Smooth muscle cell (in vitro differentiated cells): Measurements from ENCODE around the gene MAST2. TPM values are rescaled to one million over a fixed set of nuclear protein-coding genes. Genes with fewer than 3 reads are reported as not detected.

Experiments used
- DNase-seq: peaks from one replicate; lab custom pipeline; 2025; ENCODE audit not compliant: unreplicated experiment; lab: John Stamatoyannopoulos, UW
- H2AFZ ChIP-seq: fragments of 200-600 bp; sonication (generic); 2 replicates; pipeline ENCODE4 v1.6.0; 2016; ENCODE audit warnings: antibody characterized with exemption, low read depth, mild to moderate bottlenecking
- H3F3A ChIP-seq: fragments of 200-600 bp; sonication (generic); 2 replicates; pipeline ENCODE4 v1.6.0; 2017; ENCODE audit warnings: antibody characterized with exemption, low read depth
- H3K27ac ChIP-seq: fragments of 200-600 bp; sonication (generic); 2 replicates; pipeline ENCODE4 v1.5.1; 2016; ENCODE audit warnings: low read depth, mild to moderate bottlenecking
- H3K27me3 ChIP-seq: fragments of 200-600 bp; sonication (generic); 2 replicates; pipeline ENCODE4 v1.6.1; 2016; ENCODE audit warnings: low read depth, mild to moderate bottlenecking
- H3K36me3 ChIP-seq: fragments of 200-600 bp; sonication (generic); 2 replicates; pipeline ENCODE4 v1.5.1; 2016; ENCODE audit warnings: low read depth
- H3K4me1 ChIP-seq: fragments of 200-600 bp; sonication (generic); 2 replicates; pipeline ENCODE4 v1.5.1; 2016; ENCODE audit warnings: low read depth
- H3K4me2 ChIP-seq: fragments of 200-600 bp; sonication (generic); 2 replicates; pipeline ENCODE4 v1.6.0; 2016; ENCODE audit warnings: mild to moderate bottlenecking
- H3K4me3 ChIP-seq: fragments of 200-600 bp; sonication (generic); 2 replicates; pipeline ENCODE4 v1.5.1; 2016; ENCODE audit warnings: mild to moderate bottlenecking
- H3K79me2 ChIP-seq: fragments of 200-600 bp; sonication (generic); 2 replicates; pipeline ENCODE4 v1.6.0; 2016; ENCODE audit warnings: low read depth, mild to moderate bottlenecking
- H3K9ac ChIP-seq: fragments of 200-600 bp; sonication (generic); 2 replicates; pipeline ENCODE4 v1.6.0; 2016; ENCODE audit warnings: low read depth
- H3K9me3 ChIP-seq: fragments of 200-600 bp; sonication (generic); replicated peaks from 2 replicates; pipeline ENCODE4 v1.5.1; 2016; ENCODE audit warnings: low read depth
- H4K20me1 ChIP-seq: fragments of 200-600 bp; sonication (generic); 2 replicates; pipeline ENCODE4 v1.6.0; 2016; ENCODE audit warnings: low read depth
- CTCF ChIP-seq: fragments of 200-600 bp; sonication (generic); IDR thresholded peaks from 2 replicates; pipeline ENCODE4 v1.5.1; 2017; ENCODE audit warnings: borderline replicate concordance, mild to moderate bottlenecking, antibody characterized with exemption; ENCODE audit not compliant: insufficient read depth, poor library complexity, severe bottlenecking
- WGBS: methylation state at CpG from one replicate; pipeline ENCODE4 v1.1.7; 2016; ENCODE audit warnings: low lambda C conversion rate; 5-methylcytosine and 5-hydroxymethylcytosine counted together
- polyA plus RNA-seq: library from polyadenylated mRNA; unstranded; fragments of >200 nt; fragmentation: Nextera tagmentation; extraction: Ambion mirVana; gene quantifications from 2 replicates; pipeline ENCODE4 v1.2.1, GENCODE V29; 2016
- total RNA-seq: library from RNA; depleted of rRNA; stranded (reverse); fragments of >200 nt; gene quantifications from 2 replicates; pipeline ENCODE4 v1.2.3, GENCODE V29; 2014

MAST2 gene
- total and polyA plus RNA-seq, 2 experiments from 2014 or later = 18.4 to 26.2 TPM

- TF ChIP-seq CTCF = no peak
- H3K4me1 ChIP-seq = peaks cover 9% of the 10 kb centered on the region
- no peak overlapping the region for H3K9ac ChIP-seq
- peak overlapping the region; percentile 96 for H3K4me2 ChIP-seq
- DNase-seq = no peak
- H3F3A ChIP-seq = peaks cover 3% of the 10 kb centered on the region
- 47% methylated on average over 2 of the region's 2 CpGs for WGBS
- H3K36me3 ChIP-seq = no peaks in the 10 kb centered on the region
- no peak overlapping the region for H3K27ac ChIP-seq
- no peaks in the 10 kb centered on the region for H3K27me3 ChIP-seq
- no peak overlapping the region for H2AFZ ChIP-seq
- peaks cover 13% of the 10 kb centered on the region for H4K20me1 ChIP-seq
- peaks cover 51% of the 10 kb centered on the region for H3K79me2 ChIP-seq
- peak overlapping the region; percentile 62 for H3K4me3 ChIP-seq
- H3K9me3 ChIP-seq = no peaks in the 10 kb centered on the region
These were observed 1.2 kb downstream of the MAST2 start for GRCh38 chr1:45804669-45804969.

- H3K4me2 ChIP-seq = no peak overlapping the region
- peaks cover 13% of the 10 kb centered on the region for H4K20me1 ChIP-seq
- no peak for DNase-seq
- 97% methylated on average over 4 of the region's 4 CpGs for WGBS
- TF ChIP-seq CTCF = no peak
- no peak overlapping the region for H3K9ac ChIP-seq
- no peaks in the 10 kb centered on the region for H3K27me3 ChIP-seq
- no peak overlapping the region for H3K27ac ChIP-seq
- no peaks in the 10 kb centered on the region for H3K36me3 ChIP-seq
- no peak overlapping the region for H2AFZ ChIP-seq
- no peak overlapping the region for H3K4me3 ChIP-seq
- peaks cover 3% of the 10 kb centered on the region for H3F3A ChIP-seq
- no peaks in the 10 kb centered on the region for H3K9me3 ChIP-seq
- H3K79me2 ChIP-seq = peaks cover 54% of the 10 kb centered on the region
- H3K4me1 ChIP-seq = peaks cover 9% of the 10 kb centered on the region
These were observed 2.7 kb downstream of the MAST2 start for GRCh38 chr1:45806129-45806528.

GRCh38 chr1:45809761-45810160 is 6.3 kb downstream of the MAST2 start:
- H3K79me2 ChIP-seq = peaks cover 58% of the 10 kb centered on the region
- no peak for DNase-seq
- TF ChIP-seq CTCF = no peak
- no peaks in the 10 kb centered on the region for H3K36me3 ChIP-seq
- no peak overlapping the region for H3K27ac ChIP-seq
- peaks cover 1% of the 10 kb centered on the region for H3K4me1 ChIP-seq
- H3K9me3 ChIP-seq = no peaks in the 10 kb centered on the region
- H3K4me2 ChIP-seq = no peak overlapping the region
- no peak overlapping the region for H2AFZ ChIP-seq
- H3K27me3 ChIP-seq = no peaks in the 10 kb centered on the region
- no peak overlapping the region for H3K9ac ChIP-seq
- no peaks in the 10 kb centered on the region for H3F3A ChIP-seq
- peaks cover 10% of the 10 kb centered on the region for H4K20me1 ChIP-seq
- H3K4me3 ChIP-seq = no peak overlapping the region

GRCh38 chr1:45814776-45815175 is 11.4 kb downstream of the MAST2 start:
- WGBS = 98% methylated on average over 2 of the region's 2 CpGs
- Histone ChIP-seq H3K9me3 (no peaks in the 10 kb centered on the region), H3K4me1 (no peaks in the 10 kb centered on the region), H3F3A (no peaks in the 10 kb centered on the region), H3K36me3 (no peaks in the 10 kb centered on the region), H3K27me3 (no peaks in the 10 kb centered on the region), H3K9ac (no peak overlapping the region), H3K4me2 (no peak overlapping the region), H3K27ac (no peak overlapping the region), H2AFZ (no peak overlapping the region), H3K4me3 (no peak overlapping the region), H3K79me2 (peaks cover 48% of the 10 kb centered on the region), H4K20me1 (no peaks in the 10 kb centered on the region)
- no peak for TF ChIP-seq CTCF
- no peak for DNase-seq
